Hindlimb muscle (tissue), 1 donor: Measurements from ENCODE around the gene HNMT. TPM values are rescaled to one million over a fixed set of nuclear protein-coding genes. Genes with fewer than 3 reads are reported as not detected.
"Not testable (repeated sequence)": the region's sequence is repeated elsewhere in the genome, so short reads cannot be mapped to it uniquely, and the experiment has no call there.

Experiments
- DNase-seq: peaks from one replicate; pipeline ENCODE4 v3.0.0-alpha.2; 2013
- polyA plus RNA-seq: library from polyadenylated mRNA; unstranded; fragments of 120-200 nt; gene quantifications from one replicate; pipeline ENCODE4 v1.2.1, GENCODE V29; 2013; ENCODE audit not compliant: insufficient read length

HNMT gene
- polyA plus RNA-seq, 1 donor: 26.9 TPM

DNA sequence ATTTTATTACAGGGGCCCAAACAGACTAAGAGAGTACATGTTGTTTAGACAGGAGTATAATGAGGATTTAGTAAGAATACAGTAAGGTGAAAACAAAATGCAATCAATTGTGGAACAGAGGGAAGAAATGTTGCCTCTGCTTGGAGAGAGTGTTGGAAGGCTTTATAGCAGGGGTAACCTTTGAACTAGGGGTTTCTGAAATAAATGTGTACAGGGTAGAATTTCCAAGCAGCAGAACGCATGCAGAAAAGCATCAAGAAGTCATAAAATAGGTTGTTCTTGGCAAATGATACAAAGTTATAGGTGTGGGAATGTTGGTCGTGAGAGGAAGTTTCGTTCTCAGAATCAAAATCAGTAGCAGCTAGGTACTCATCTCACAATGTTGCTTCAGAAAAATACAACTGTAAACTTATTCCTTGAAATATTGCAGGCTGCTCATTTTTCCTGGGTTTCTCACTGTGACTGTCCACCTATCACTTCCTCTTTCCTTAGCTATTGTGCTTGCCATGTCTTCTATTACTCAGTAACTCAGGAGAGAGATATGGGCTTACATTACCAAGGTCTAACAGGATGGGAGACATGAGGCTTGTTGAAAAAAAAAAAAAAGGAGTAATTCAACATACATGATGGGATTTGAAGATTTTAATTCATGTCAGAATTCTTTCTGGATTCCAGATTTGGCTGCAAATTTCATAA, 17.1 kb upstream of the HNMT start:
- no peak for DNase-seq

GRCh38 chr2:137947728-137948336, 16.4 kb upstream of the HNMT start:
- DNase-seq: peak; percentile 64

DNA sequence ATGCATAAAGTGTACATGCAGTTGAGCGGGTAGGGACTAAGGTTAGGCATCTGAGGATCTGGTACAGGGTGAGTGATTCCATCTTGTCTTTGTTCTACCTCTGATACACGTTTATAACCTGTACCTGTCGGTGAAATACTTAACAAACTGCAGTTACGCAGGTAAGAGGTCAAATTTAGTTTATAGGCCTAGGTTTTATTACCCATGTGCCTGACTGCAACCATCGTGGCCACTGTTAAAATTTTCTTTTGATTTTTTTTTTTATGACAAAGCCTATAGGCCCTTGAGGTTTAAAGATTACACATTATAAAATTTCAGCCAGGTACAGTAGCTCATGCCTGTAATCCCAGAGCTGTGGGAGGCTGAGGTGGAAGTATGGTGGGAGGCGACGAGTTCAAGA, 15.4 kb upstream of the HNMT start:
- no peak for DNase-seq

GRCh38 chr2:137950238-137950637, 14.0 kb upstream of the HNMT start:
- DNase-seq: no peak

GRCh38 chr2:137951586-137951985, 12.7 kb upstream of the HNMT start:
- DNase-seq: no peak

GRCh38 chr2:137952586-137953129, 11.6 kb upstream of the HNMT start:
- peak; percentile 71 for DNase-seq

GRCh38 chr2:137955536-137955935, 8.7 kb upstream of the HNMT start:
- no peak for DNase-seq

DNA sequence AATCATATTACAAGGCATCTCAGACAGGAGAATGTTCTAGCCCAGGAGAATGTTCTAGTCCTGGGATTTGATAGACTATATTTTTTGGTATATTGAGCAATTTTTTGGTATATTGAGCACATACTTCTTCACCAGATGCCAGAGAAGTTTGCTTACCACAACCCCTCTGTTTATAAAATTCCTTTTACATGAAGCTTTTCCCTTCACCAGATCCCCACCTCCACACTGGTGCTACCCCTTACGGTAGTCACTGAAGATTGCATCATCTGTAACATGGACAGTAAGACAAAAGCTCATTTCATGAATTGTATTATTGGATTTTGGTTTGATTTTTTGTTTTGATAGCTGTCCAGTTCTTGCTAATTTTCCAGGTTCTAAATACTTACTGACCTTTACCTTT, 7.2 kb upstream of the HNMT start:
- DNase-seq: no peak

DNA sequence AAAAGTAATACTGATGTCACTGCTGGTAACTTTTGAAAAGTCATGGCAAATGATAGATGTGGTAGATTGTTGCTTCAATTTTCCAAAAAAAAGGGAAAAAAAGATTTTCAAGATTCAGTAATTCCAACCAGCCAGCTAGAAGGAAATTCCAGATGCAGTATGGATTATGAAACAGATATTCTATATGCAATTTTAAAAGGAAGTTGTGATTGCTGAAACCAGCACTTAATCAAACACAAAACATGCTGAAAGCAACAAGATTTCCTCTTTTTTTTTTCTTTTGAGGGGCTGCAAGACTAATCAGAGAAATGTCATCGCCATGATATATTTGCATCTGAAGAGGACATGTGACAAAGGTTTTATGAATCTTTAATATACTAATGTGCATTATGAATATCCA, 5.1 kb upstream of the HNMT start:
- DNase-seq: no peak

GRCh38 chr2:137960223-137960622, 4.0 kb upstream of the HNMT start:
- DNase-seq: no peak

DNA sequence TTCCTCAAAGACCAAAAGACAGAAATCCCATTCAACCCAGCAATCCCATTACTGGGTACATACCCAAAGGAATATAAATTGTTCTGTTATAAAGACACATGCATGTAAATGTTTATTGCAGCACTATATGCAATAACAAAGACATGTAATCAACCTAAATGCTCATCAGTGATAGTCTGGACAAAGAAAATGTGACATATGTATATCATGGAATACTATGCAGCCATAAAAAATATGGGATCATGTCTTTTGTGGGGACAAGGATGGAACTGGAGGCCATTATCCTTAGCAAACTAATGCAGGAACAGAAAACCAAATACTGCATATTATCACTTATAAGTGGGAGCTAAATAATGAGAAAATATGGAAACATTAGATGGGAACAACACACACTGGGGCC, 2.7 kb upstream of the HNMT start:
- DNase-seq: no peak

DNA sequence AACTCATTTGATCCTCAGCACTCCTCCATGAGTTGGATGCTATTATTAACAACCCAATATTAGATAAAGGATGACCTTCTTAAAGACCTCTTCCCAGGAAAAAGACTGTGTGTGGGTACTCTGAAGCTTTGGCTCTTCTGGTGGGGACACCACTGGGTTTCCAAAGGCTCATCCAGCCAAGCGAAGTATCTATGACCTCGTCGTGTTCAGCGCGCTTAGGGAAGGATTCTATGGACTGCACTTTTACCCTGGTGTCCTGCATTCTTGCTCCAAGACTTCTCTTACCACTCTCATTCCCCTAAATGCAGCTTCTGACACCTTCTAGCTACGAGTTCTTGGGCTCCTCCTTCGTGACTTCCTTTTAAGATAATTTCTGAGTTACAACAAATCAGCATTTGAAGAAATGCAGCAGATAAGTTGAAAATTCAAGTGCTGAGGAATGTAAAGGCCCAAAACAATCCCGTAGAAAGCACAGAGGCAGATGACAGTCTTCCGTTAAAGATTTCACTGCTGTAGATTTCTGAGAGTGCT, 673 bp upstream of the HNMT start:
- no peak for DNase-seq

- DNase-seq: no peak
Observed at GRCh38 chr2:137964859-137965459, 686 bp downstream of the HNMT start.

- DNase-seq: no peak
Observed at GRCh38 chr2:137966043-137966442, 1.8 kb downstream of the HNMT start.

- DNase-seq: no peak
Observed at GRCh38 chr2:137967042-137967441, 2.8 kb downstream of the HNMT start.

GRCh38 chr2:137968477-137969417, 4.5 kb downstream of the HNMT start:
- no peak for DNase-seq

DNA sequence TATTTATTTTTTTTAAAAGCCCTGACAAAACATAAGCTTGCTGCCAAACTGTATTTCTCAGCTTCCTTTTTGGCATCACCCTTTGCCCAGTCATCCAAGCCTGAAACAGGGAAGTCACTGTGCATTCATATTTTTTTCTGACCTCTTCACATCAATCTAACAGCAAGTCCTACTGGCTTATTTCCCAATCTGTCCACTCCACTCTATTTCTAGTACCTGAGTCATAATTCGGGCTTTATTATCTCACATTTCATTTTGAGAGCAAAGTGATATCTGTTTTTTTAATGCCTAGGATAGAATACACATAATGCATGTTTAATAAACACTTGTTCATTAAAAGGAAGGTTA, 5.1 kb downstream of the HNMT start:
- DNase-seq: no peak

GRCh38 chr2:137969876-137970275, 5.6 kb downstream of the HNMT start:
- no peak for DNase-seq

DNA sequence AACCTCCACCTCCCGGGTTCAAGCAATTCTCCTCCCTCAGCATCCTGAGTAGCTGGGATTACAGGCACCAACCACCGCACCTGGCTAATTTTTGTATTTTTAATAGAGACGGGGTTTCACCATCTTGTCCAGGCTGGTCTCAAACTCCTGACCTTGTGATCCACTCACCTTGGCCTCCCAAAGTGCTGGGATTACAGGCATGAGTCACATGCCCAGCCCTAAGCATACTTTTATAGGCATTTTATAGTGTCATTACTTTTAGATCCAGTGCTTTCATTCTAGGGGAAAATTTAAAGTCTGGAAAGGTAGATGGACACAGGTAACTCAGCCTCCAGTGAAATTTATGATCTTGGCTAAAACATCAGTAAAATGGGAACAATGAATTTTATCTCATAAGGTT, 7.0 kb downstream of the HNMT start:
- DNase-seq: not testable (repeated sequence)

- DNase-seq: no peak
Observed at GRCh38 chr2:137973280-137973679, 9.0 kb downstream of the HNMT start.

GRCh38 chr2:137975280-137976271, 11.3 kb downstream of the HNMT start:
- no peak for DNase-seq
